Measurements from ENCODE around the gene TAF6. TPM values are rescaled to one million over a fixed set of nuclear protein-coding genes. Genes with fewer than 3 reads are reported as not detected.
"Not testable (repeated sequence)": the region's sequence is repeated elsewhere in the genome, so short reads cannot be mapped to it uniquely, and the experiment has no call there.

Gene TAF6
- total RNA-seq, 1 donor from 2014 or later = 22.9 TPM

DNA sequence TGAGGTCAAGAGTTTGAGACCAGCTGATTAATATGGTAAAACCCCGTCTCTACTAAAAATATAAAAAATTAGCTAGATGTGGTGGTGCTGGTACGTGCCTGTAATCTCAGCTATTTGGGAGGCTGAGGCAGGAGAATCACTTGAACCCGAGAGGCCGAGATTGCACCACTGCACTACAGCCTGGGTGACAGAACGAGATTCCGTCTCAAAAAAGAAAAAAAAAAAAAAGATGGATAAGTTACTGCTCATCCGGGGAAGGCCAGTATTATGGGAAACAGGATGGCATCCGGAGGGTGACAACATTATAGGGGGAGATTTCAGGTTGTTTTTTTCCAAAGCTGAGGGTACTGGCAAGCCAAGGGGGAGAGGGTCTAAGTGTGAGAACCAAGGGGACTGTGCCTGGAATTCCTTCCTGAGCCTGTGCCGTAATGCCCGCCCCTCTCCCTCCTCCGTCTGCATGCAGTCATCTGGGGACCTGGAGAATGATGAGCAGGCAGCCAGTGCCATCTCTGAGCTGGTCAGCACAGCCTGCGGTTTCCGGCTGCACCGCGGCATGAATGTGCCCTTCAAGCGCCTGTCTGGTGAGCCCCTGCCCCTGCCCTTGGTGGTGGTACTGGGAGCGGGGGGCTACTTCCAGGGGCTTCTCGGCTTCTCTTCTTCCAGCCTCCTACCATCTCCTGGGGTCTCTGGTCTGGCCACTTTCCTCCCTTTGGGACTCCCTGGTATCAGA, 33.9 kb upstream of the TAF6 start:
- DNase-seq (ENCODE audit: low read depth) (no peak), FAIRE-seq (no peak)
- TF ChIP-seq, protein P1, sequence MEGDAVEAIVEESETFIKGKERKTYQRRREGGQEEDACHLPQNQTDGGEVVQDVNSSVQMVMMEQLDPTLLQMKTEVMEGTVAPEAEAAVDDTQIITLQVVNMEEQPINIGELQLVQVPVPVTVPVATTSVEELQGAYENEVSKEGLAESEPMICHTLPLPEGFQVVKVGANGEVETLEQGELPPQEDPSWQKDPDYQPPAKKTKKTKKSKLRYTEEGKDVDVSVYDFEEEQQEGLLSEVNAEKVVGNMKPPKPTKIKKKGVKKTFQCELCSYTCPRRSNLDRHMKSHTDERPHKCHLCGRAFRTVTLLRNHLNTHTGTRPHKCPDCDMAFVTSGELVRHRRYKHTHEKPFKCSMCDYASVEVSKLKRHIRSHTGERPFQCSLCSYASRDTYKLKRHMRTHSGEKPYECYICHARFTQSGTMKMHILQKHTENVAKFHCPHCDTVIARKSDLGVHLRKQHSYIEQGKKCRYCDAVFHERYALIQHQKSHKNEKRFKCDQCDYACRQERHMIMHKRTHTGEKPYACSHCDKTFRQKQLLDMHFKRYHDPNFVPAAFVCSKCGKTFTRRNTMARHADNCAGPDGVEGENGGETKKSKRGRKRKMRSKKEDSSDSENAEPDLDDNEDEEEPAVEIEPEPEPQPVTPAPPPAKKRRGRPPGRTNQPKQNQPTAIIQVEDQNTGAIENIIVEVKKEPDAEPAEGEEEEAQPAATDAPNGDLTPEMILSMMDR (IDR thresholded peaks at IDR 0.05; ENCODE audit: insufficient read depth, low read length, severe bottlenecking) = no peak
- Histone ChIP-seq H3K27me3 (ENCODE audit: control insufficient read depth, insufficient read depth, low read length) (no peaks in the 10 kb centered on the region), H3K36me3 (ENCODE audit: control insufficient read depth, insufficient read depth, low read length) (peaks cover 27% of the 10 kb centered on the region), H3K4me3 (ENCODE audit: low read depth, low read length) (no peak overlapping the region)

DNA sequence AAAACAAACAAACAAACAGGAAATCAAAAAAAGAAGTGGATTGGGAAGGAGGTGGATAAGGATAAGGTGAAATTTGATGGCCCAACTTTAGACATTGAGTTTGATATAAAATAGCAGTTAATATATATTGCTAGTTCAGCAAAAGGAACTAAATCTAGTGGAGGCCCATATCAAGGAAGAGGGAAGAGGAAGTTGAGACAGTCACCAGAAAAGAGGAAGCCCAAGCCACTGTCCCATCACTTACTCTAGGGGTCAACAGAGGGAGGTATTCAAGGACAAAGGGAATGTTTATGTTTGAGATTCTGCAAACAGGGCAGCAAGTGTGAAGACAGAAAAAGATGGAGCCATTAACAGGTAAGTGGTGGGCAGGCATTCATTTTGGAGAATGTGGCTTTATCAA, 33.2 kb upstream of the TAF6 start:
- DNase-seq (ENCODE audit: low read depth) (no peak), FAIRE-seq (no peak)
- no peak overlapping the region for H3K4me3 ChIP-seq (ENCODE audit: low read depth, low read length)
- H3K27me3 ChIP-seq (ENCODE audit: control insufficient read depth, insufficient read depth, low read length) = no peaks in the 10 kb centered on the region
- peaks cover 27% of the 10 kb centered on the region for H3K36me3 ChIP-seq (ENCODE audit: control insufficient read depth, insufficient read depth, low read length)
- TF ChIP-seq, protein P1 (IDR thresholded peaks at IDR 0.05; ENCODE audit: insufficient read depth, low read length, severe bottlenecking) = no peak

DNA sequence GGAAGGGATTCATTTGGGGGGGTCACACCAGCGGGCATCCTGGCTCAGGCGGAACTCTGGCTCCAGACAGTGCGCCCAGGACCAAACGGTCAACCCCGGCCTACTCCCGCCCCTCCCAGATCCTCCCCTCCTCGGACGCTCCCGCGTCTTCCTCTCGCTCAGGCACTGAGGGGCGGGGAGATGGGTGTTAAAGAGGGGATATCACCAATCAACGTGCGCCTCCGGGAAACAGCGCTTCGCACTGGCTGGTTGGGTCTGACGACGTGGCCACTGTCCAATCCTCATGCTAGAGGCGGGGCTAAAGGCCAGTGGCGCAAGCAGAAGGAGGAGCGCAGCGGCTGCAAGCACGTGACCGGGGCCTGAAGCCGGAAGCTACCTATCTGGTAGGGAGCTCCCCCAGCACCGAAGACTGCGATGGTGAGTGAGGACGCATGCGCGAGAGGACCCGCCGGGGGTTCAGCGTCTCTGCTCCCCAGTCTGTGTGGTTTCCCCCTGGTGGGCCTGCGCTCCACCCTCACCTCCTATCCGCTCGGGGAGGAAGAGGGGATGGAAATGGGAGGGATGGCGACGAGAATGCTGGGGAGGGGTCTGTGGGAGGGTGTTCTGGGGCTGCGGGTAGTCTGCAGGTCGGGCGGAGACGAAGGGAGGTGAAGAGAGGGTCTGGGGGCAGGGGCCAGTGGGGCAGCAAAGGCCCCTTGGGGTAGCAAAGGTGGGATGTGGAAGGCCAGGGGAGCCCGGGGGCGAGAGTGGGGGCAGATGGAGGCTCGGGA, 29.6 kb upstream of the TAF6 start, which contains the start of gene LAMTOR4:
Gene LAMTOR4, plus strand, starts transcription at position 360 of the 770 bp plus-strand sequence. Its CDS starts 55 bp downstream, at position 415.
- Histone ChIP-seq H3K27me3 (ENCODE audit: control insufficient read depth, insufficient read depth, low read length) (no peaks in the 10 kb centered on the region), H3K4me3 (ENCODE audit: low read depth, low read length) (peak within 1 kb of the TSS; percentile 79), H3K36me3 (ENCODE audit: control insufficient read depth, insufficient read depth, low read length) (peaks cover 8% of the 10 kb centered on the region)
- FAIRE-seq (no peak), DNase-seq (ENCODE audit: low read depth) (peak; percentile 98)
- TF ChIP-seq, protein P1 (IDR thresholded peaks at IDR 0.05; ENCODE audit: insufficient read depth, low read length, severe bottlenecking) = no peak

DNA sequence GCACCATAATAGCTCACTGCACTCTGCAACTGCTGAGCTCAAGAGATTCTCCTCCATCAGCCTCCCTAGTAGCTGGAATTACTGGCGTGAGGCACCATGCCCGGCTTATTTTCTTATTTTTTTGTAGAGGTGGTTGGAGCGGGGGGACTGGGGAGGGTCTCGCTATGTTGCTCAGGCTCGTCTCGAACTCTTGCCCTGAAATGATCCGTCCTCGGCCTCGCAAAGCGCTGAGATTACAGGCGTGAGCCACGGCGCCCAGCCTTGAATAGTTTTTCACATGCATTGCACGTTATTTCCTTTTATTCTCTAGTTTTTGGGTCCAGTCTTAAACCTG, 29.0 kb upstream of the TAF6 start:
- no peak for DNase-seq (ENCODE audit: low read depth)
- no peaks in the 10 kb centered on the region for H3K27me3 ChIP-seq (ENCODE audit: control insufficient read depth, insufficient read depth, low read length)
- no peak for FAIRE-seq
- peak overlapping the region; percentile 37 for H3K4me3 ChIP-seq (ENCODE audit: low read depth, low read length)
- H3K36me3 ChIP-seq (ENCODE audit: control insufficient read depth, insufficient read depth, low read length) = peaks cover 6% of the 10 kb centered on the region
- TF ChIP-seq, protein P1 (IDR thresholded peaks at IDR 0.05; ENCODE audit: insufficient read depth, low read length, severe bottlenecking) = no peak

DNA sequence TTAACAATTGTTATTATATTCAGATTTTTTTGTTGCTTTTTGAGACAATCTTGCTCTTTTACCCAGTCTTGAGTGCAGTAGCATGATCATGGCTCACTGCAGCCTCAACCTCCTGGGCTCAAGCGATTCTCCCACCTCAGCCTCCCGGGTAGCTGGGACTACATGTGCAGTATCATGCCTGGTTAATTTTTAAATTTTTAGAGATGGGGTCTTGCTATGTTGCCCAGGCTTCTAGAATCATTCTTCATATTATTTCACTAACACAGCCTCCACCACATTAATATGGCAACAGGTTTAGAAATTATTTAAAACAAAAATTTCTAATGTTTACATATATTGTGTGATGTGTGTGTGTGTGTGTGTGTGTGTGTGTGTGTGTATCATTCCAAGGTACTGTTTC, 28.1 kb upstream of the TAF6 start:
- Histone ChIP-seq H3K36me3 (ENCODE audit: control insufficient read depth, insufficient read depth, low read length) (peaks cover 2% of the 10 kb centered on the region), H3K27me3 (ENCODE audit: control insufficient read depth, insufficient read depth, low read length) (no peaks in the 10 kb centered on the region), H3K4me3 (ENCODE audit: low read depth, low read length) (no peak overlapping the region)
- DNase-seq (ENCODE audit: low read depth) (no peak), FAIRE-seq (no peak)
- TF ChIP-seq, protein P1 (IDR thresholded peaks at IDR 0.05; ENCODE audit: insufficient read depth, low read length, severe bottlenecking) = no peak

DNA sequence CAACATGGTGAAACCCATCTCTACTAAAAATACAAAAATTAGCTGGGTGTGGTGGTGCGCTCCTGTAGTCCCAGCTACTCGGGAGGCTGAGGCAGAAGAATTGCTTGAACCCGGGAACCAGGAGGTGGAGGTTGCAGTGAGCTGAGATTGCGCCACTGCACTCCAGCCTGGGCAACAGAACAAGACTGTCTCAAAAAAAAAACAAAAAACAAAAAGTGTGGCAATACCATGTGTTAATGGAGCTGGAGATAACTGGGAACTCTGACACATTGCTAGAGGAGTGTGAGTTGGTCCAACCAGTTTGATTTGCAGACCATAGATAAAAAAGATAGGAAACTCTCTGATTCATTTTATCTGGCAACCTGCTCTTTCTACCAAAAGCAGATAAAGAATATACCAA, 27.2 kb upstream of the TAF6 start:
- H3K27me3 ChIP-seq (ENCODE audit: control insufficient read depth, insufficient read depth, low read length); FAIRE-seq; H3K36me3 ChIP-seq (ENCODE audit: control insufficient read depth, insufficient read depth, low read length); H3K4me3 ChIP-seq (ENCODE audit: low read depth, low read length): not testable (repeated sequence)
- peak; percentile 80 for DNase-seq (ENCODE audit: low read depth)
